ENCODE measurements around the gene TIAM2.

The TIAM2 gene

GRCh38 chr6:155241966-155242365, 246.9 kb downstream of the TIAM2 start:
- Histone ChIP-seq H3K27me3 (ENCODE audit: insufficient read depth, low read length, poor library complexity) (no peaks in the 10 kb centered on the region), H3K23ac (ENCODE audit: low read length) (no peak overlapping the region), H3K79me2 (ENCODE audit: control insufficient read depth, insufficient read depth, low read length) (no peaks in the 10 kb centered on the region), H3K56ac (ENCODE audit: low read length) (no peak overlapping the region), H3K4me1 (ENCODE audit: control insufficient read depth, low read depth, low read length) (no peaks in the 10 kb centered on the region), H3K4me3 (ENCODE audit: low read length) (no peak overlapping the region), H3K36me3 (ENCODE audit: control insufficient read depth, insufficient read depth, low read length) (no peaks in the 10 kb centered on the region), H3K79me1 (ENCODE audit: low read length) (no peaks in the 10 kb centered on the region), H3K4me2 (ENCODE audit: low read length) (no peak overlapping the region), H2BK120ac (ENCODE audit: low read depth, low read length) (no peak overlapping the region), H2BK5ac (ENCODE audit: low read length) (no peak overlapping the region), H3K18ac (ENCODE audit: low read length) (no peak overlapping the region), H2BK15ac (replicated peaks; ENCODE audit: low read depth) (no peak overlapping the region), H3K27ac (ENCODE audit: low read depth, low read length) (no peak overlapping the region), H2AK5ac (ENCODE audit: low read length) (no peak overlapping the region), H3K4ac (ENCODE audit: low read depth, low read length) (no peak overlapping the region), H4K8ac (ENCODE audit: low read depth, low read length) (no peak overlapping the region), H4K5ac (ENCODE audit: low read length) (no peak overlapping the region), H3K9ac (ENCODE audit: low read length) (no peak overlapping the region)
- no CpG with 5 or more reads among the region's 8 CpGs for WGBS (ENCODE audit: extremely low coverage, insufficient coverage, low lambda C conversion rate)
- no peak for DNase-seq

- Histone ChIP-seq H2BK5ac (ENCODE audit: low read length) (no peak overlapping the region), H2AK5ac (ENCODE audit: low read length) (no peak overlapping the region), H3K4me2 (ENCODE audit: low read length) (no peak overlapping the region), H4K5ac (ENCODE audit: low read length) (no peak overlapping the region), H3K56ac (ENCODE audit: low read length) (no peak overlapping the region), H3K36me3 (ENCODE audit: control insufficient read depth, insufficient read depth, low read length) (no peaks in the 10 kb centered on the region), H3K4me3 (ENCODE audit: low read length) (no peak overlapping the region), H3K4ac (ENCODE audit: low read depth, low read length) (no peak overlapping the region), H3K9ac (ENCODE audit: low read length) (no peak overlapping the region), H4K8ac (ENCODE audit: low read depth, low read length) (no peak overlapping the region), H3K18ac (ENCODE audit: low read length) (no peak overlapping the region), H2BK120ac (ENCODE audit: low read depth, low read length) (no peak overlapping the region), H2BK15ac (replicated peaks; ENCODE audit: low read depth) (no peak overlapping the region), H3K27me3 (ENCODE audit: insufficient read depth, low read length, poor library complexity) (no peaks in the 10 kb centered on the region), H3K4me1 (ENCODE audit: control insufficient read depth, low read depth, low read length) (no peaks in the 10 kb centered on the region), H3K27ac (ENCODE audit: low read depth, low read length) (no peak overlapping the region), H3K79me2 (ENCODE audit: control insufficient read depth, insufficient read depth, low read length) (no peaks in the 10 kb centered on the region), H3K23ac (ENCODE audit: low read length) (no peak overlapping the region), H3K79me1 (ENCODE audit: low read length) (no peaks in the 10 kb centered on the region)
- no peak for DNase-seq
- WGBS (ENCODE audit: extremely low coverage, insufficient coverage, low lambda C conversion rate): no CpG with 5 or more reads among the region's 4 CpGs
Measured at GRCh38 chr6:155244434-155244833, 249.3 kb downstream of the TIAM2 start.

GRCh38 chr6:155245193-155245592, 250.1 kb downstream of the TIAM2 start:
- no peak for DNase-seq
- H3K4me2 ChIP-seq (ENCODE audit: low read length): no peak overlapping the region
- no peak overlapping the region for H2BK5ac ChIP-seq (ENCODE audit: low read length)
- no peaks in the 10 kb centered on the region for H3K4me1 ChIP-seq (ENCODE audit: control insufficient read depth, low read depth, low read length)
- H3K79me1 ChIP-seq (ENCODE audit: low read length): no peaks in the 10 kb centered on the region
- no peak overlapping the region for H2BK120ac ChIP-seq (ENCODE audit: low read depth, low read length)
- no peak overlapping the region for H3K23ac ChIP-seq (ENCODE audit: low read length)
- H3K4ac ChIP-seq (ENCODE audit: low read depth, low read length): no peak overlapping the region
- no peak overlapping the region for H3K56ac ChIP-seq (ENCODE audit: low read length)
- no peak overlapping the region for H3K9ac ChIP-seq (ENCODE audit: low read length)
- H3K36me3 ChIP-seq (ENCODE audit: control insufficient read depth, insufficient read depth, low read length): no peaks in the 10 kb centered on the region
- no peak overlapping the region for H2AK5ac ChIP-seq (ENCODE audit: low read length)
- H3K4me3 ChIP-seq (ENCODE audit: low read length): no peak overlapping the region
- H3K27ac ChIP-seq (ENCODE audit: low read depth, low read length): no peak overlapping the region
- no CpG with 5 or more reads among the region's 7 CpGs for whole genome bisulfite sequencing (ENCODE audit: extremely low coverage, insufficient coverage, low lambda C conversion rate)
- H4K5ac ChIP-seq (ENCODE audit: low read length): no peak overlapping the region
- H3K79me2 ChIP-seq (ENCODE audit: control insufficient read depth, insufficient read depth, low read length): no peaks in the 10 kb centered on the region
- H3K27me3 ChIP-seq (ENCODE audit: insufficient read depth, low read length, poor library complexity): no peaks in the 10 kb centered on the region
- no peak overlapping the region for H2BK15ac ChIP-seq (replicated peaks; ENCODE audit: low read depth)
- no peak overlapping the region for H3K18ac ChIP-seq (ENCODE audit: low read length)
- H4K8ac ChIP-seq (ENCODE audit: low read depth, low read length): no peak overlapping the region

- Histone ChIP-seq H3K18ac (ENCODE audit: low read length) (no peak overlapping the region), H2BK15ac (replicated peaks; ENCODE audit: low read depth) (no peak overlapping the region), H3K27me3 (ENCODE audit: insufficient read depth, low read length, poor library complexity) (no peaks in the 10 kb centered on the region), H3K79me2 (ENCODE audit: control insufficient read depth, insufficient read depth, low read length) (no peaks in the 10 kb centered on the region), H3K79me1 (ENCODE audit: low read length) (no peaks in the 10 kb centered on the region), H3K9ac (ENCODE audit: low read length) (no peak overlapping the region), H2BK120ac (ENCODE audit: low read depth, low read length) (no peak overlapping the region), H3K4ac (ENCODE audit: low read depth, low read length) (no peak overlapping the region), H3K4me2 (ENCODE audit: low read length) (no peak overlapping the region), H4K5ac (ENCODE audit: low read length) (no peak overlapping the region), H3K4me3 (ENCODE audit: low read length) (no peak overlapping the region), H2BK5ac (ENCODE audit: low read length) (no peak overlapping the region), H3K36me3 (ENCODE audit: control insufficient read depth, insufficient read depth, low read length) (no peaks in the 10 kb centered on the region), H2AK5ac (ENCODE audit: low read length) (no peak overlapping the region), H3K4me1 (ENCODE audit: control insufficient read depth, low read depth, low read length) (no peaks in the 10 kb centered on the region), H3K23ac (ENCODE audit: low read length) (no peak overlapping the region), H4K8ac (ENCODE audit: low read depth, low read length) (no peak overlapping the region), H3K56ac (ENCODE audit: low read length) (no peak overlapping the region), H3K27ac (ENCODE audit: low read depth, low read length) (no peak overlapping the region)
- no peak for DNase-seq
- no CpG with 5 or more reads among the region's 3 CpGs for WGBS (ENCODE audit: extremely low coverage, insufficient coverage, low lambda C conversion rate)
Measured at GRCh38 chr6:155245831-155246230, 250.7 kb downstream of the TIAM2 start.

- no peak overlapping the region for H2AK5ac ChIP-seq (ENCODE audit: low read length)
- H3K56ac ChIP-seq (ENCODE audit: low read length): no peak overlapping the region
- H3K27ac ChIP-seq (ENCODE audit: low read depth, low read length): no peak overlapping the region
- H3K4ac ChIP-seq (ENCODE audit: low read depth, low read length): no peak overlapping the region
- no peaks in the 10 kb centered on the region for H3K36me3 ChIP-seq (ENCODE audit: control insufficient read depth, insufficient read depth, low read length)
- no peak overlapping the region for H3K18ac ChIP-seq (ENCODE audit: low read length)
- H3K4me3 ChIP-seq (ENCODE audit: low read length): no peak overlapping the region
- no peaks in the 10 kb centered on the region for H3K79me1 ChIP-seq (ENCODE audit: low read length)
- no peak overlapping the region for H2BK120ac ChIP-seq (ENCODE audit: low read depth, low read length)
- DNase-seq: no peak
- H4K8ac ChIP-seq (ENCODE audit: low read depth, low read length): no peak overlapping the region
- H3K23ac ChIP-seq (ENCODE audit: low read length): no peak overlapping the region
- no peak overlapping the region for H2BK15ac ChIP-seq (replicated peaks; ENCODE audit: low read depth)
- H3K9ac ChIP-seq (ENCODE audit: low read length): no peak overlapping the region
- H3K4me2 ChIP-seq (ENCODE audit: low read length): no peak overlapping the region
- H3K79me2 ChIP-seq (ENCODE audit: control insufficient read depth, insufficient read depth, low read length): no peaks in the 10 kb centered on the region
- H4K5ac ChIP-seq (ENCODE audit: low read length): no peak overlapping the region
- H2BK5ac ChIP-seq (ENCODE audit: low read length): no peak overlapping the region
- WGBS (ENCODE audit: extremely low coverage, insufficient coverage, low lambda C conversion rate): no CpG with 5 or more reads among the region's 2 CpGs
- H3K27me3 ChIP-seq (ENCODE audit: insufficient read depth, low read length, poor library complexity): no peaks in the 10 kb centered on the region
- H3K4me1 ChIP-seq (ENCODE audit: control insufficient read depth, low read depth, low read length): no peaks in the 10 kb centered on the region
Measured at GRCh38 chr6:155246825-155247224, 251.7 kb downstream of the TIAM2 start.

GRCh38 chr6:155247618-155248007, 252.5 kb downstream of the TIAM2 start:
- no peaks in the 10 kb centered on the region for H3K27me3 ChIP-seq (ENCODE audit: insufficient read depth, low read length, poor library complexity)
- no peaks in the 10 kb centered on the region for H3K79me2 ChIP-seq (ENCODE audit: control insufficient read depth, insufficient read depth, low read length)
- no peak overlapping the region for H4K5ac ChIP-seq (ENCODE audit: low read length)
- no peak overlapping the region for H2BK15ac ChIP-seq (replicated peaks; ENCODE audit: low read depth)
- no CpG with 5 or more reads among the region's 5 CpGs for WGBS (ENCODE audit: extremely low coverage, insufficient coverage, low lambda C conversion rate)
- no peak overlapping the region for H2BK5ac ChIP-seq (ENCODE audit: low read length)
- no peak overlapping the region for H3K4ac ChIP-seq (ENCODE audit: low read depth, low read length)
- no peak overlapping the region for H3K56ac ChIP-seq (ENCODE audit: low read length)
- no peak overlapping the region for H3K23ac ChIP-seq (ENCODE audit: low read length)
- H3K79me1 ChIP-seq (ENCODE audit: low read length): no peaks in the 10 kb centered on the region
- H3K4me3 ChIP-seq (ENCODE audit: low read length): no peak overlapping the region
- no peak overlapping the region for H3K4me2 ChIP-seq (ENCODE audit: low read length)
- H3K18ac ChIP-seq (ENCODE audit: low read length): no peak overlapping the region
- no peak overlapping the region for H3K9ac ChIP-seq (ENCODE audit: low read length)
- H3K4me1 ChIP-seq (ENCODE audit: control insufficient read depth, low read depth, low read length): no peaks in the 10 kb centered on the region
- no peak overlapping the region for H2AK5ac ChIP-seq (ENCODE audit: low read length)
- peaks cover 2% of the 10 kb centered on the region for H3K36me3 ChIP-seq (ENCODE audit: control insufficient read depth, insufficient read depth, low read length)
- peak; percentile 33 for DNase-seq
- no peak overlapping the region for H3K27ac ChIP-seq (ENCODE audit: low read depth, low read length)
- no peak overlapping the region for H2BK120ac ChIP-seq (ENCODE audit: low read depth, low read length)
- no peak overlapping the region for H4K8ac ChIP-seq (ENCODE audit: low read depth, low read length)

All from mesendoderm (in vitro differentiated cells).